ENCODE measurements around the gene CFAP299.

CFAP299 gene

DNA sequence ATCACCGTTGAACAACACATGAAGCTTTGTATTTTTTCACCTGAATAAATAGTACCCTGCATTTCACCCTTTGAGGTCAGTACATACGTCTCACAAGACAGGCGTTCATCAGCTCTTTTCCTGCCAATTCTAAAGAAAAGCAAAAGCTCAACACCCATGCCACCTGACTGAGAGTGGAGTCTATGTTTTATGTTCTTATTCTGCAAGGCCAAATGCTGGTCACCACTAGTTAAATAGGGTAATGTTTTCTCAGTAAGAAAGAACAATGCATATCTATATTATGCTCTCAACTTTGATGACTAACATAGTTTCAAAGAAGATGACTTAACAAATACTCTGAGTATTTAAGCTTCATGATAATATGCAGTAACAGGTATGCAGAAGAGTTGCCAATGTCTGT is 358.6 kb downstream of the CFAP299 start:
- H3K27me3 ChIP-seq (ENCODE audit: low read length), result no peaks in the 10 kb centered on the region
- no peak overlapping the region for H2AFZ ChIP-seq (ENCODE audit: low read depth, low read length, severe bottlenecking)
- H3K79me2 ChIP-seq (ENCODE audit: insufficient read depth, low read length), result no peaks in the 10 kb centered on the region
- H3K9ac ChIP-seq (ENCODE audit: low read length), result no peak overlapping the region
- no peaks in the 10 kb centered on the region for H3F3A ChIP-seq (ENCODE audit: insufficient read depth)
- H3K36me3 ChIP-seq (ENCODE audit: low read length), result no peaks in the 10 kb centered on the region
- no peak overlapping the region for H3K27ac ChIP-seq (ENCODE audit: low read depth, low read length)
- no peaks in the 10 kb centered on the region for H3K9me2 ChIP-seq (replicated peaks; ENCODE audit: insufficient read depth, low read length)
- H3K4me3 ChIP-seq (ENCODE audit: insufficient read depth, low read length, poor library complexity, severe bottlenecking), result no peak overlapping the region
- TF ChIP-seq EZH2phosphoT487 (conservative IDR thresholded peaks at IDR 0.05; ENCODE audit: low read length), result no peak
- TF ChIP-seq, protein P1, sequence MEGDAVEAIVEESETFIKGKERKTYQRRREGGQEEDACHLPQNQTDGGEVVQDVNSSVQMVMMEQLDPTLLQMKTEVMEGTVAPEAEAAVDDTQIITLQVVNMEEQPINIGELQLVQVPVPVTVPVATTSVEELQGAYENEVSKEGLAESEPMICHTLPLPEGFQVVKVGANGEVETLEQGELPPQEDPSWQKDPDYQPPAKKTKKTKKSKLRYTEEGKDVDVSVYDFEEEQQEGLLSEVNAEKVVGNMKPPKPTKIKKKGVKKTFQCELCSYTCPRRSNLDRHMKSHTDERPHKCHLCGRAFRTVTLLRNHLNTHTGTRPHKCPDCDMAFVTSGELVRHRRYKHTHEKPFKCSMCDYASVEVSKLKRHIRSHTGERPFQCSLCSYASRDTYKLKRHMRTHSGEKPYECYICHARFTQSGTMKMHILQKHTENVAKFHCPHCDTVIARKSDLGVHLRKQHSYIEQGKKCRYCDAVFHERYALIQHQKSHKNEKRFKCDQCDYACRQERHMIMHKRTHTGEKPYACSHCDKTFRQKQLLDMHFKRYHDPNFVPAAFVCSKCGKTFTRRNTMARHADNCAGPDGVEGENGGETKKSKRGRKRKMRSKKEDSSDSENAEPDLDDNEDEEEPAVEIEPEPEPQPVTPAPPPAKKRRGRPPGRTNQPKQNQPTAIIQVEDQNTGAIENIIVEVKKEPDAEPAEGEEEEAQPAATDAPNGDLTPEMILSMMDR (IDR thresholded peaks at IDR 0.05; ENCODE audit: insufficient read depth, low read length, poor library complexity, severe bottlenecking), result no peak
- no peaks in the 10 kb centered on the region for H3K9me3 ChIP-seq (ENCODE audit: insufficient read depth, low read length)
- no peak overlapping the region for H3K4me2 ChIP-seq (ENCODE audit: low read depth, low read length, poor library complexity, severe bottlenecking)
- H4K20me1 ChIP-seq (ENCODE audit: low read depth, low read length), result no peaks in the 10 kb centered on the region

DNA sequence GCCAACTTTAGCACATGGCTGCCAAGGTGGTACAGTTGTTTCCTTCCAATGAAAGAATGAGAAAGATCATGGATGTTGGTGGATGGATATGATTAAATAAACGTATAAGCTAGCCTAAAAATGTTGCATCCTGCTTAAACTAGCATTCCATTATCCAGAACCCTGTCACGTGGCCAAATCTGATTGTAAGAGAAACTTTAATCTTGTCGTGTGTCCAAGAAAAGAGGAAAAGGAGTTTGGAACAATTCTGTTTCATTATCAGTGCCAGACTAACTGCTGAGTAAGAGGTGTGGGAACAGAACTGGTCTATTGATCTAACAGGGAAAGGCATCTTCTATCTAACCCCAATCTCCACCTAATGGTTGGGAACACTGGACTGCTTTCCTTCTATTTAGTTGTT is 369.8 kb downstream of the CFAP299 start:
- H3K36me3 ChIP-seq (ENCODE audit: low read length), result no peaks in the 10 kb centered on the region
- no peak overlapping the region for H2AFZ ChIP-seq (ENCODE audit: low read depth, low read length, severe bottlenecking)
- no peaks in the 10 kb centered on the region for H3K27me3 ChIP-seq (ENCODE audit: low read length)
- no peaks in the 10 kb centered on the region for H3K9me2 ChIP-seq (replicated peaks; ENCODE audit: insufficient read depth, low read length)
- no peak overlapping the region for H3K27ac ChIP-seq (ENCODE audit: low read depth, low read length)
- no peak for TF ChIP-seq EZH2phosphoT487 (conservative IDR thresholded peaks at IDR 0.05; ENCODE audit: low read length)
- TF ChIP-seq, protein P1 (IDR thresholded peaks at IDR 0.05; ENCODE audit: insufficient read depth, low read length, poor library complexity, severe bottlenecking), result no peak
- no peaks in the 10 kb centered on the region for H3F3A ChIP-seq (ENCODE audit: insufficient read depth)
- no peaks in the 10 kb centered on the region for H3K79me2 ChIP-seq (ENCODE audit: insufficient read depth, low read length)
- H3K4me2 ChIP-seq (ENCODE audit: low read depth, low read length, poor library complexity, severe bottlenecking), result no peak overlapping the region
- no peak overlapping the region for H3K9ac ChIP-seq (ENCODE audit: low read length)
- H3K9me3 ChIP-seq (ENCODE audit: insufficient read depth, low read length), result no peaks in the 10 kb centered on the region
- no peak overlapping the region for H3K4me3 ChIP-seq (ENCODE audit: insufficient read depth, low read length, poor library complexity, severe bottlenecking)
- H4K20me1 ChIP-seq (ENCODE audit: low read depth, low read length), result no peaks in the 10 kb centered on the region

DNA sequence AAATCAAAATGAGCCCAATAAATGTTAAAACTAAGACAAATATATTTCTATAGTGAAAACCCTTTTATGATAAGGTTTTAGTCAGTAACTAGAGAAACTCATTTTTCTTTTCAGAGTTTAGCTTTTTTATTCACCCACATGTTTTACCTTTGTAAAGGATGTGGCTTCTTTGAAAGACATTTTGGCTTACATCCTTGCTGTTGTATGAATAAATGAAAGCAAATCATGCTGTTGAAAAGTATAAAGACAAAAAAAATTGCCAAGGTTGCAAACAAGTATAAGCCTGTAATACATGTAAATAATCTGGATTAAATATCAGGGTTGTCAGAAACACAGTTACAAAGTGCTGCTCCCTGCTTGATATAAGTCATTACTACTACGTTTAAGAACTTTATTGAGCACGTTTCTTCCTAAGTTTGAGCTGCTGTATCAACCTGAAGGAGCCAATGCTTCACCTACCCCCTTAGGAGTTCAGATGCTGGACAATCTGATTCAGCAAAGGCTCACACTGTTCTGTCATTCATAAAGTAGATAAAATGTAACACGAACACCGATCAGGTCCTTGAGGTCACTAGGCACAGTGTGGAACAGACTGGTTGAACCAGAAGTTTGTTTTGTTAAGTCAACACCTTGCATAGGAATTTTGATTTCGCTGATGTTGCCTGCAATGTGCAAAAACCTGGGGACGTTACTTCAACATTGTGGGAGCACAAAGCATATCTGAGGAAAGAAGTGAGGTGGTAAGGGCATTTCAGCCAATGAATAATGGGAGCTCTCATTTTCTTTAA is 373.7 kb downstream of the CFAP299 start:
- Histone ChIP-seq H3F3A (ENCODE audit: insufficient read depth) (no peaks in the 10 kb centered on the region), H4K20me1 (ENCODE audit: low read depth, low read length) (no peaks in the 10 kb centered on the region), H3K4me3 (ENCODE audit: insufficient read depth, low read length, poor library complexity, severe bottlenecking) (no peak overlapping the region), H3K9me2 (replicated peaks; ENCODE audit: insufficient read depth, low read length) (no peaks in the 10 kb centered on the region), H3K27ac (ENCODE audit: low read depth, low read length) (no peak overlapping the region), H3K9me3 (ENCODE audit: insufficient read depth, low read length) (no peaks in the 10 kb centered on the region), H3K9ac (ENCODE audit: low read length) (no peak overlapping the region), H2AFZ (ENCODE audit: low read depth, low read length, severe bottlenecking) (no peak overlapping the region), H3K4me2 (ENCODE audit: low read depth, low read length, poor library complexity, severe bottlenecking) (no peak overlapping the region), H3K36me3 (ENCODE audit: low read length) (no peaks in the 10 kb centered on the region), H3K79me2 (ENCODE audit: insufficient read depth, low read length) (no peaks in the 10 kb centered on the region), H3K27me3 (ENCODE audit: low read length) (no peaks in the 10 kb centered on the region)
- TF ChIP-seq EZH2phosphoT487 (conservative IDR thresholded peaks at IDR 0.05; ENCODE audit: low read length), result no peak
- TF ChIP-seq, protein P1 (IDR thresholded peaks at IDR 0.05; ENCODE audit: insufficient read depth, low read length, poor library complexity, severe bottlenecking), result no peak
